ENCODE results near the gene HEBP1.

Gene HEBP1, protein sequence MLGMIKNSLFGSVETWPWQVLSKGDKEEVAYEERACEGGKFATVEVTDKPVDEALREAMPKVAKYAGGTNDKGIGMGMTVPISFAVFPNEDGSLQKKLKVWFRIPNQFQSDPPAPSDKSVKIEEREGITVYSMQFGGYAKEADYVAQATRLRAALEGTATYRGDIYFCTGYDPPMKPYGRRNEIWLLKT

DNA sequence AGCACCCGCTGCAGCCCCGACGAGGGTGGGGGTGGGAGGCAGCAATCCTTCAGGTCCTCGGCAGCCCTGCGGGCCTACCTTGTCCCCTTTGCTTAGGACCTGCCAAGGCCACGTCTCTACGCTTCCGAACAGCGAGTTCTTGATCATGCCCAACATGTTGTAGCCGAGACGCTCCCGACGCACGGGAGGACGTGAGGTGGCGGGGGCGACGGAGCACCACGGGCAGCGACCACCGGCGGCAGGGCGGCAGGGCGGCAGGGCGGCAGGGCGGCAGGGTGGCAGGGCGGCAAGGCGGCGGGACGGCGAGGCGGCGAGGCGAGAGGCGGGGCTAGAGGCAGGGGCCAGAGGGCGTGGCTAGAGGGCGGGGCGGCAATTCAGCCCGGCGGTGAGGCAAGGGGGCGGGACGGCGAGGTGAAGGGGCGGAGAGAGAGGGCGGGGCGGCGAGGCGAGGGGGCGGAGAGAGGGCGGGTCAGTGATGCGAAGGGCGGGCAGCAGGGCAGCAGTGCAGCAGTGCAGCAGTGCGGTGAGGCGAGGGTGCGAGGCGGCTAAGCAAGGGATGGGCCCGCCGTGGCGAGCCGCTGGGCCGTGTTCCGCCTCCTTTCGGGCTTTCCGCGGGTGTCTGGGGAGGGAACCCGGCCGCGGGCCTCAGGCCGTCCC is at the start of gene HEBP1:
Gene HEBP1, minus strand, starts transcription at position 307 of the 657 bp plus-strand sequence. Its CDS starts 151 bp downstream, at position 156.
- TF ChIP-seq, protein P1, sequence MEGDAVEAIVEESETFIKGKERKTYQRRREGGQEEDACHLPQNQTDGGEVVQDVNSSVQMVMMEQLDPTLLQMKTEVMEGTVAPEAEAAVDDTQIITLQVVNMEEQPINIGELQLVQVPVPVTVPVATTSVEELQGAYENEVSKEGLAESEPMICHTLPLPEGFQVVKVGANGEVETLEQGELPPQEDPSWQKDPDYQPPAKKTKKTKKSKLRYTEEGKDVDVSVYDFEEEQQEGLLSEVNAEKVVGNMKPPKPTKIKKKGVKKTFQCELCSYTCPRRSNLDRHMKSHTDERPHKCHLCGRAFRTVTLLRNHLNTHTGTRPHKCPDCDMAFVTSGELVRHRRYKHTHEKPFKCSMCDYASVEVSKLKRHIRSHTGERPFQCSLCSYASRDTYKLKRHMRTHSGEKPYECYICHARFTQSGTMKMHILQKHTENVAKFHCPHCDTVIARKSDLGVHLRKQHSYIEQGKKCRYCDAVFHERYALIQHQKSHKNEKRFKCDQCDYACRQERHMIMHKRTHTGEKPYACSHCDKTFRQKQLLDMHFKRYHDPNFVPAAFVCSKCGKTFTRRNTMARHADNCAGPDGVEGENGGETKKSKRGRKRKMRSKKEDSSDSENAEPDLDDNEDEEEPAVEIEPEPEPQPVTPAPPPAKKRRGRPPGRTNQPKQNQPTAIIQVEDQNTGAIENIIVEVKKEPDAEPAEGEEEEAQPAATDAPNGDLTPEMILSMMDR (IDR thresholded peaks at IDR 0.05; ENCODE audit: insufficient read depth, missing control alignments): no peak
- FAIRE-seq (no peak), DNase-seq (ENCODE audit: insufficient read length, low spot score) (peak; percentile 76)

DNA sequence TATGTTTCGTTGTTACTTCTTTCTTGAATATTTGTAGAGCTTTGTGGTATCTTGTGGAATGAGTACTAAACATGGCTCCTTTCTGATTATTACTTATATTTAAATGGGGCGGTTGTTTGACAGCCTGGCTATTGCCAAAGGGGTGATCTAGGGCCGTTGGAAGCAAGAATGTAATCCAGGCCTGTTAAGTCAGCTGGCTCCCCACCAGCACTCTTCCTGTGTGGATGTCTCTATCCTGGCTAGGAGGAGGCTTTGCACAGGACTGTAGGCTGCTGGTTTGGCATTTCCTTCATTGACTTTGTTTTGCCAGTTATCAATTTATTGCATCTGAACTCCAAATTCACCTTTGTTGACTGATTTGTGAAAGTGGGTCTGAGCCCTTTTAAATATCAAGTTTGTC is 49.8 kb upstream of the HEBP1 start:
- DNase-seq (ENCODE audit: insufficient read length, low spot score) (no peak), FAIRE-seq (no peak)
- TF ChIP-seq, protein P1 (IDR thresholded peaks at IDR 0.05; ENCODE audit: insufficient read depth, missing control alignments): no peak

DNA sequence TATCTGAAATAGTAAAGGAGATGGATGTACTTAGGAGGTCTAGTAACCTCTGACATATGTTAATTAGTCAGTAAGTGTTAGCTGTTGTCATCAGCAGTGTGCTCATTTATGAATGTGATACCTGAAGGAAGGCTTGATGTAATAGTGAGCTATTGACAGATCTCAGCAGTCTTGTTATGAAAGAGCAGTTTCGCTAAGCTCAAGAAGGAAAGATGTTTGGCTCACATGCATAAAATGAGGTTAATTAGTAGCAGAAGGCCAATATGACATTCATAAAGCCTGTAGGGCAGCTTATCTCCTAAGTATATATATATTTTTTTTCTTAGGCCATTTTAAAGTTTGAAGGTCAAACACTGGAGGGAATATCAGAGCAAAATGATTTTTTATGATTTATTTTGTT is 46.9 kb upstream of the HEBP1 start:
- no peak for FAIRE-seq
- no peak for DNase-seq (ENCODE audit: insufficient read length, low spot score)
- TF ChIP-seq, protein P1 (IDR thresholded peaks at IDR 0.05; ENCODE audit: insufficient read depth, missing control alignments): no peak

DNA sequence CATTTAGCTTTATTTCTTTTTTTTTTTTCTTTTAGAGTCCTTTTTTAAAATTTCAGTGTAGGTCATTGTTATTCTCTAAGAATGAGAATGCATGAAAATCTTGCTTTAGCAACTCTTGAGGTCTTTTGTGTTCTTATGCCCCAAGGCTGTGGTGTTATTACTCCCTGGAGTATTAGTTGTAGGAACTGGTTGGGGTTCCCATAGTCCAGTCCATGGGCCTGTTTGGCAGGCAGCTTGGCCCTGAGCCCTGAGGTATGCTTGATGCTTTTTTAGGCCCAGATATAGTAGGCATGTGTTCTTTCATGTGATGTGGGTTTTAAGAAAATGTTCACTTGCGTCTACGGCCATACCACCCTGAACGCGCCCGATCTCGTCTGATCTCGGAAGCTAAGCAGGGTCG is 45.8 kb upstream of the HEBP1 start:
- DNase-seq (ENCODE audit: insufficient read length, low spot score) (no peak), FAIRE-seq (no peak)
- TF ChIP-seq, protein P1 (IDR thresholded peaks at IDR 0.05; ENCODE audit: insufficient read depth, missing control alignments): no peak

DNA sequence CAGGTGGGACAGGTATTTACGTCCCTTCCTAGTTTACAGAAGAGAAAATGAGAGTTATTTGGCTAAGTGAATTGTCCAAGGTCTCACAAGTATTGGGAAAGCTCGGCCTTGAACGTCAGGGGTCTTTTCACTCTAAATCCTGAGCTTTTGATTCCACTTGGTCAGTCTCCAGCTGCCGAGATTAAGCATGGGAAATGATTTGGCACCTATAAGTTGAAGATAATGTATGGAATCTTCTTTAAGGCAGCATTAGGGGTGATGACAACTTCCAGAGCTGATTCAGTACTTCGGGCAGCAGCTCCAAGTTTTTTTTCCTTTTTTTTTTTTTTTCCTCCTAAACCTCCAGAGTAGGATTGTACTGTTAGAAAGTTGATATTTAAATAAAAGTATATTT is 44.8 kb upstream of the HEBP1 start:
- no peak for FAIRE-seq
- DNase-seq (ENCODE audit: insufficient read length, low spot score): no peak
- TF ChIP-seq, protein P1 (IDR thresholded peaks at IDR 0.05; ENCODE audit: insufficient read depth, missing control alignments): no peak

DNA sequence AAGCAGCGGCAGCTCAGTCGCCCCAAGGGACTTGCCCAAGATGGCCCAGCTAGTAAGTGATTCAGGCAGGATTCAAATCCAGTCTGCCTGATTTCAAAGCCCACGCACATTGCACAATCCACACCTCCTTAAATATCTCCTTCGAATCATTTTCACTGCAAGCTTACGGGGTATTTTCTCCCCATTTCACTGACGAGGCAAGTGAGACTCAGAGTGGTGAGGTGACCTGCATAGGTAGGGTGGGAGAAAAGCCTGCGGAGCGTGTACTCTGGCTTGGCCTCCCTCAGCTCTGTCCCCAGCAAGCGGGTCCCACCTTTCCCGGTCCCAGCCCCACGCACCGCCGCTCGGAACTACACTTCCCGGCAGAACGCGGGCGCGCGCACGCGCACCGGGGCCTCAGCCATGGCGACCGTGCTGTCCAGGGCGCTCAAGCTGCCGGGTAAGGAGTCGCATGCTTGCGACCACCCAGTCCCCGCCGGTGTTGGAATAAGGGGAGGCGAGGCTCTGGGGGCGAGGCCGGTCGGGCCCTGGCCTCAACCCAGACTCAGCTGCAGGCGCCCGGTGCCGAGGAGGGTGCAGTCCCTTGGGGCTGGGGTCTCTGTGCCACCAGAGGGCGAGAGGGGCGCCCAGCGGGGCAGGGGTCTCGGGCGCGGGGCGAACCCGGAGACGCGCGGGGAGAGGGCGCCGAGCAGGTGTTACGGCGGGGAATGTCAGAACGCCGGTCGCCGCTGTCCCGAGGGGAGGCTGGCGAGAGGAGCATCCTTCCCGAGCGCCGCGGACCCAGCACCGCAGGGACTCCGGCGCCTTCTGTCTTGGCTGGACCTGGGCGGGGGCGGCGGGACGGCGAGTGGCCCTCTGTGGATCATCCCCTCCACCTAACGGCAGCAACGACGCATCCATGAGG is 44.2 kb upstream of the HEBP1 start, which contains the start of gene FAM234B:
Gene FAM234B, plus strand, starts transcription at position 380 of the 904 bp plus-strand sequence. Its CDS starts 23 bp downstream, at position 403.
- TF ChIP-seq, protein P1 (IDR thresholded peaks at IDR 0.05; ENCODE audit: insufficient read depth, missing control alignments): peak; percentile 11
- FAIRE-seq: no peak
- DNase-seq (ENCODE audit: insufficient read length, low spot score): peak; percentile 83

Measured in D721Med (cell line).